ENCODE measurements around the gene AIRE. TPM values are rescaled to one million over a fixed set of nuclear protein-coding genes. Genes with fewer than 3 reads are reported as not detected.
"Not testable (repeated sequence)": the region's sequence is repeated elsewhere in the genome, so short reads cannot be mapped to it uniquely, and the experiment has no call there.

The AIRE gene
- not detected for total RNA-seq (ENCODE audit: unreplicated experiment)
- long read RNA-seq = 0 reads

DNA sequence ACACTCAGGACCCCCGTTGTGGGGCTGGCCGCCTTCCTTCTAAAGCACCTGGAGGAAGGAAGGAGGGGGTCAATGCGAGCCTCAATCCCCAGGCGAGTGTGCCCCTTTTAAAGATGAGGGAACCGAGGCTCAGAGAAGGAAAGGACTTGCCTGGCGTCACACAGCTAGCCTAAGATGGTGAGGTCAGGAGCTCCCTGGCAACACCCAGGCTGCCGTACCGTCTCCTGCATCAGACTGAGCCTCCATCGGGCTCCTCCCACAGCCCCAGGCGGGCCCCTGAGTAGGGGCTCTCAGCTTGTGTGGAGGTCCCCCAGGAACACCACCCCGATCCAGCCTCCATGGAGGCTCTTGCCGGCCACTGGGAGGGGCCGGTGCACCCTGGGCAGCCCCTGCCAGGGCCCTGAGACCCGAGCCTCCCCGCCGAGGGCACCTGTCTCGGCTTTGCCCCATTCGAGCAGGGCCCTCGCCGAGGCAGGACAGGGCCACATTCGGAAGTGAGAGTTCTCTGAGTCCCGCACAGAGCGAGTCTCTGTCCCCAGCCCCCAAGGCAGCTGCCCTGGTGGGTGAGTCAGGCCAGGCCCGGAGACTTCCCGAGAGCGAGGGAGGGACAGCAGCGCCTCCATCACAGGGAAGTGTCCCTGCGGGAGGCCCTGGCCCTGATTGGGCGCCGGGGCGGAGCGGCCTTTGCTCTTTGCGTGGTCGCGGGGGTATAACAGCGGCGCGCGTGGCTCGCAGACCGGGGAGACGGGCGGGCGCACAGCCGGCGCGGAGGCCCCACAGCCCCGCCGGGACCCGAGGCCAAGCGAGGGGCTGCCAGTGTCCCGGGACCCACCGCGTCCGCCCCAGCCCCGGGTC, at the start of gene AIRE:
Gene AIRE, plus strand, starts transcription at position 739 of the 855 bp plus-strand sequence. CDS start 131 bp downstream, outside the sequence.
- peaks cover 14% of the 10 kb centered on the region for H3K4me1 Mint-ChIP-seq (ENCODE audit: low read depth, unreplicated experiment)
- no peaks in the 10 kb centered on the region for H3K36me3 Mint-ChIP-seq (ENCODE audit: unreplicated experiment)
- H3K9me3 Mint-ChIP-seq (ENCODE audit: unreplicated experiment) = peaks cover 3% of the 10 kb centered on the region
- TF ChIP-seq CTCF (IDR thresholded peaks at IDR 0.05; ENCODE audit: partially characterized antibody, unreplicated experiment) = no peak
- H3K27ac Mint-ChIP-seq (ENCODE audit: unreplicated experiment) = no peak within 1 kb of the TSS
- H3K4me3 Mint-ChIP-seq (ENCODE audit: unreplicated experiment) = no peak within 1 kb of the TSS
- peaks cover 3% of the 10 kb centered on the region for H3K27me3 Mint-ChIP-seq (ENCODE audit: unreplicated experiment)
- peak; percentile 37 for DNase-seq

GRCh38 chr21:44240353-44240752, 45.3 kb upstream of the AIRE start:
- H3K9me3 Mint-ChIP-seq (ENCODE audit: unreplicated experiment); H3K4me1 Mint-ChIP-seq (ENCODE audit: low read depth, unreplicated experiment); H3K4me3 Mint-ChIP-seq (ENCODE audit: unreplicated experiment); DNase-seq; H3K36me3 Mint-ChIP-seq (ENCODE audit: unreplicated experiment); H3K27ac Mint-ChIP-seq (ENCODE audit: unreplicated experiment); H3K27me3 Mint-ChIP-seq (ENCODE audit: unreplicated experiment): not testable (repeated sequence)

GRCh38 chr21:44240842-44241241, 44.8 kb upstream of the AIRE start, which contains the start of gene ICOSLG:
TSS of gene ICOSLG (minus strand) at chr21:44240943. CDS start at chr21:44240817, 126 bp downstream.
- H3K9me3 Mint-ChIP-seq (ENCODE audit: unreplicated experiment); H3K36me3 Mint-ChIP-seq (ENCODE audit: unreplicated experiment); H3K4me1 Mint-ChIP-seq (ENCODE audit: low read depth, unreplicated experiment); H3K27ac Mint-ChIP-seq (ENCODE audit: unreplicated experiment); H3K27me3 Mint-ChIP-seq (ENCODE audit: unreplicated experiment); DNase-seq; H3K4me3 Mint-ChIP-seq (ENCODE audit: unreplicated experiment): not testable (repeated sequence)

- not testable (repeated sequence) for H3K9me3 Mint-ChIP-seq (ENCODE audit: unreplicated experiment); H3K27me3 Mint-ChIP-seq (ENCODE audit: unreplicated experiment); H3K27ac Mint-ChIP-seq (ENCODE audit: unreplicated experiment); H3K36me3 Mint-ChIP-seq (ENCODE audit: unreplicated experiment); H3K4me1 Mint-ChIP-seq (ENCODE audit: low read depth, unreplicated experiment); H3K4me3 Mint-ChIP-seq (ENCODE audit: unreplicated experiment); DNase-seq
These were observed 44.4 kb upstream of the AIRE start for GRCh38 chr21:44241281-44241680.

GRCh38 chr21:44243980-44244379, 41.7 kb upstream of the AIRE start:
- not testable (repeated sequence) for H3K36me3 Mint-ChIP-seq (ENCODE audit: unreplicated experiment); H3K9me3 Mint-ChIP-seq (ENCODE audit: unreplicated experiment); DNase-seq; H3K4me1 Mint-ChIP-seq (ENCODE audit: low read depth, unreplicated experiment); H3K27ac Mint-ChIP-seq (ENCODE audit: unreplicated experiment); H3K4me3 Mint-ChIP-seq (ENCODE audit: unreplicated experiment); H3K27me3 Mint-ChIP-seq (ENCODE audit: unreplicated experiment)

DNA sequence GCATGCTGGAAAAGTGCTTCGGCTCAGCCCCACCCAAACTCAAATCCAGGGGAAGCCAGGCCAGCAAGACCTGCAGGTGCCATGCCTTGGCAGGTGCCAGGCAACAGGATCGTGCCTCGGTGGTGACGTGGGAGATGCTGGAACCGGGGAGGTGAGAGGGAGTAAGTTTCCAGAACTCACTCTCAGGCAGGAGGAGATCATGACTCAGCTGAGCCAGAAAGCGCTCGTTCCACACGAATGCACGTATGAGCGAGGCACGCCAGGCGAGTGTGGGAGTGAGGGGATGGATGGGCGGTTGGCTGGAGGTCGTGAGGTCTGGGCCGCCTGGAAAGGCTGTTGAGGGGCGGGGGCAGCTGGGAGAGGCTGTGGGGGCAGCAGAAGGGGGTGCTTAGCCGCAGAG, 37.8 kb upstream of the AIRE start:
- not testable (repeated sequence) for H3K27ac Mint-ChIP-seq (ENCODE audit: unreplicated experiment); H3K36me3 Mint-ChIP-seq (ENCODE audit: unreplicated experiment); H3K9me3 Mint-ChIP-seq (ENCODE audit: unreplicated experiment); H3K27me3 Mint-ChIP-seq (ENCODE audit: unreplicated experiment); H3K4me1 Mint-ChIP-seq (ENCODE audit: low read depth, unreplicated experiment); H3K4me3 Mint-ChIP-seq (ENCODE audit: unreplicated experiment); DNase-seq

DNA sequence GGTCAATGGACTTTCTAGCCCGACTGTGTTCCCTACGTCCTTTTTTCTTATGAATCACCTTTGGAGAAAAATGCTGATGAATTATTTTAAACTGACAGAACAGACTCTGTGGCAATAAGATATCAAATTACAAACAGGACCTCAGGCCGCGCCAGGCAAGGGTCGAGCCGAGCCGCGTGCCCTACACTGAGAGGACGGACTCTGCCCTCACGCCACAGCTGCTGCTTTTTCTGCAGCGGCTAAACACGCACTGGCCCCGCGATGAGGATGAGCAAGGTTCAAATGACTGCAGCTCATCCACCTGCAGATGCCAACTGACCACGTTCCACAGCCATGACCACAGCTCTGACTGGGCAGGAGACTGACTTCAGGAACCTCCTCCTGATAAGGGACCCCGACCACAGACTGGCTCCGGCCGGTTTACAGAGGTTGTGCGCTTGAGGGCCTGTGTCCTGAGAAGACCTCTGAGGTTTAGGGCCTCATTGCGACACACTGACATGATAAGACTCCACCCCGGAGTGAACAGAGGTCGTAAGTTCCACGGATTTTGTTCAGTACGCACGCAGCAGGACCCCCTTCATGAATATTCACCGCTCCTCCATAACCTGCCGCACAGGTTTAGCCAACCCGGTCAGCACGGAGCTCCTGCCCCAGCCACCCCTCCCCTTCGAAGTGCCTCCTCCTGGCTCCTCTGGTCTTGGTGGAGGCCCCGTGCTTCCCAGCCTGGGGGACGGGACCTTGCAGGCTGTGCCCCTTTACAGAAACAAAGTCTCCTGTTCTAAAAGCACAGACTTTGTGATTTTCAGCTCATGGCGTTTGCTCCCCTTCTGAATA, 36.3 kb upstream of the AIRE start:
- H3K9me3 Mint-ChIP-seq (ENCODE audit: unreplicated experiment); H3K4me1 Mint-ChIP-seq (ENCODE audit: low read depth, unreplicated experiment); H3K36me3 Mint-ChIP-seq (ENCODE audit: unreplicated experiment); H3K4me3 Mint-ChIP-seq (ENCODE audit: unreplicated experiment); DNase-seq; H3K27me3 Mint-ChIP-seq (ENCODE audit: unreplicated experiment); H3K27ac Mint-ChIP-seq (ENCODE audit: unreplicated experiment): not testable (repeated sequence)

All from glutamatergic neuron (in vitro differentiated cells).